Brain microvascular endothelial cell (primary cell): ENCODE data around the gene CD81.

ENCODE experiments used
- DNase-seq: peaks from one replicate; pipeline ENCODE4 v3.0.0-alpha.2; 2020
- H3K27ac ChIP-seq: fragments of 250-450 bp; sonication (Bioruptor Pico); 2 replicates; pipeline ENCODE4 v1.5.1; 2020; ENCODE audit warnings: mild to moderate bottlenecking, moderate library complexity
- H3K27me3 ChIP-seq: fragments of 250-450 bp; sonication (Bioruptor Pico); replicated peaks from 2 replicates; pipeline ENCODE4 v1.5.1; 2020; ENCODE audit warnings: mild to moderate bottlenecking
- H3K36me3 ChIP-seq: fragments of 250-450 bp; sonication (Bioruptor Pico); replicated peaks from 2 replicates; pipeline ENCODE4 v1.5.1; 2020; ENCODE audit warnings: mild to moderate bottlenecking
- H3K4me3 ChIP-seq: 2 replicates; pipeline ENCODE4 v1.5.1; 2011; ENCODE audit warnings: low read depth, mild to moderate bottlenecking, control low read depth, low read length, moderate library complexity
- CTCF ChIP-seq: IDR thresholded peaks from 2 replicates; pipeline ENCODE4 v1.5.1; 2011; ENCODE audit warnings: low read depth, mild to moderate bottlenecking, moderate library complexity, low read length, control low read depth, inconsistent platforms; ENCODE audit errors: missing control alignments
- in situ Hi-C: cut with HindIII; loops from 2 replicates; pipeline ENCODE4 v1.10.0; 2017; ENCODE audit warnings: low sequenced_read_pairs, low pct_ligation_motif_present

Gene CD81

GRCh38 chr11:2445746-2446551 is 68.8 kb downstream of the CD81 start:
- TF ChIP-seq CTCF: no peak
- Histone ChIP-seq H3K36me3 (no peaks in the 10 kb centered on the region), H3K4me3 (no peak overlapping the region), H3K27ac (no peak overlapping the region), H3K27me3 (peaks cover 49% of the 10 kb centered on the region)
- in situ Hi-C loops: no loop called here
- no peak for DNase-seq

GRCh38 chr11:2446590-2447252 is 69.6 kb downstream of the CD81 start:
- no peak for DNase-seq
- Histone ChIP-seq H3K27ac (no peak overlapping the region), H3K4me3 (no peak overlapping the region), H3K27me3 (peaks cover 51% of the 10 kb centered on the region), H3K36me3 (no peaks in the 10 kb centered on the region)
- no peak for TF ChIP-seq CTCF
- in situ Hi-C loops: no loop called here
